ENCODE data around the gene MAML3.
"Not testable (repeated sequence)": the region's sequence is repeated elsewhere in the genome, so short reads cannot be mapped to it uniquely, and the experiment has no call there.

The MAML3 gene

GRCh38 chr4:139957065-139957464 lies 196.9 kb downstream of the MAML3 start:
- no peaks in the 10 kb centered on the region for H3K36me3 ChIP-seq
- peaks cover 0 to 45% (median 9%) of the 10 kb centered on the region in 4 donors for H3K4me1 ChIP-seq
- no peak overlapping the region for H3K4me3 ChIP-seq
- DNase-seq: no peak
- no peaks in the 10 kb centered on the region for H3K9me3 ChIP-seq
- intact Hi-C loops (cut with DNase I; ENCODE audit: low total_unique reads): no loop called here
- TF ChIP-seq CTCF (IDR thresholded peaks at IDR 0.05): no peak
- H3K27ac ChIP-seq: peak overlapping the region in 1 of 2 donors; percentile 62
- H3K27me3 ChIP-seq: no peaks in the 10 kb centered on the region

- Histone ChIP-seq H3K4me3 (peak overlapping the region; percentile 25 to 38), H3K27ac (peak overlapping the region; percentile 50 to 62), H3K27me3 (no peaks in the 10 kb centered on the region), H3K36me3 (no peaks in the 10 kb centered on the region), H3K9me3 (no peaks in the 10 kb centered on the region), H3K4me1 (peaks cover 0 to 40% (median 7%) of the 10 kb centered on the region in 4 donors)
- TF ChIP-seq CTCF (IDR thresholded peaks at IDR 0.05): no peak
- intact Hi-C loops (cut with DNase I; ENCODE audit: low total_unique reads): no loop called here
- DNase-seq: no peak
Measured at GRCh38 chr4:139956507-139957017, 197.4 kb downstream of the MAML3 start.

GRCh38 chr4:139955600-139955999 lies 198.4 kb downstream of the MAML3 start:
- intact Hi-C loops (cut with DNase I; ENCODE audit: low total_unique reads): no loop called here
- TF ChIP-seq CTCF (IDR thresholded peaks at IDR 0.05): no peak
- H3K4me1 ChIP-seq: peaks cover 0 to 34% (median 9%) of the 10 kb centered on the region in 4 donors
- H3K4me3 ChIP-seq: no peak overlapping the region
- no peaks in the 10 kb centered on the region for H3K27me3 ChIP-seq
- no peak for DNase-seq
- no peaks in the 10 kb centered on the region for H3K9me3 ChIP-seq
- no peak overlapping the region for H3K27ac ChIP-seq
- no peaks in the 10 kb centered on the region for H3K36me3 ChIP-seq

- H3K36me3 ChIP-seq: no peaks in the 10 kb centered on the region
- no peaks in the 10 kb centered on the region for H3K9me3 ChIP-seq
- intact Hi-C loops (cut with DNase I; ENCODE audit: low total_unique reads): no loop called here
- H3K4me3 ChIP-seq: no peak overlapping the region
- peaks cover 0 to 34% (median 9%) of the 10 kb centered on the region in 4 donors for H3K4me1 ChIP-seq
- no peaks in the 10 kb centered on the region for H3K27me3 ChIP-seq
- no peak overlapping the region for H3K27ac ChIP-seq
- no peak for DNase-seq
- no peak for TF ChIP-seq CTCF (IDR thresholded peaks at IDR 0.05)
Measured at GRCh38 chr4:139954512-139954911, 199.5 kb downstream of the MAML3 start.

- DNase-seq: no peak
- Histone ChIP-seq H3K27me3 (no peaks in the 10 kb centered on the region), H3K27ac (no peak overlapping the region), H3K4me3 (no peak overlapping the region), H3K36me3 (no peaks in the 10 kb centered on the region), H3K4me1 (peaks cover 0 to 39% (median 17%) of the 10 kb centered on the region in 4 donors), H3K9me3 (no peaks in the 10 kb centered on the region)
- intact Hi-C loops (cut with DNase I; ENCODE audit: low total_unique reads): no loop called here
- no peak for TF ChIP-seq CTCF (IDR thresholded peaks at IDR 0.05)
Measured at GRCh38 chr4:139951021-139951420, 203.0 kb downstream of the MAML3 start.

GRCh38 chr4:139950568-139950967 lies 203.4 kb downstream of the MAML3 start:
- no peak overlapping the region for H3K27ac ChIP-seq
- no peaks in the 10 kb centered on the region for H3K9me3 ChIP-seq
- H3K36me3 ChIP-seq: no peaks in the 10 kb centered on the region
- DNase-seq: no peak
- H3K4me3 ChIP-seq: no peak overlapping the region
- no peak for TF ChIP-seq CTCF (IDR thresholded peaks at IDR 0.05)
- intact Hi-C loops (cut with DNase I; ENCODE audit: low total_unique reads): no loop called here
- no peaks in the 10 kb centered on the region for H3K27me3 ChIP-seq
- peaks cover 0 to 35% (median 15%) of the 10 kb centered on the region in 4 donors for H3K4me1 ChIP-seq

GRCh38 chr4:139944916-139945315 lies 209.1 kb downstream of the MAML3 start:
- H3K36me3 ChIP-seq; intact Hi-C loops (cut with DNase I; ENCODE audit: low total_unique reads); DNase-seq; H3K27ac ChIP-seq; H3K27me3 ChIP-seq; H3K9me3 ChIP-seq; H3K4me3 ChIP-seq: not testable (repeated sequence)
- peaks cover 0 to 22% (median 18%) of the 10 kb centered on the region in 4 donors for H3K4me1 ChIP-seq

All from tibial artery (tissue), 4 donors.